WERI-Rb-1 (cell line): Measurements from ENCODE around the gene PNPLA2.

Source experiments
- DNase-seq: peaks from one replicate; pipeline ENCODE4 v3.0.0-alpha.2; 2020
- H3K27ac ChIP-seq: fragments of 250-450 bp; sonication (Bioruptor Pico); 2 replicates; pipeline ENCODE4 v1.5.1; 2020; ENCODE audit warnings: mild to moderate bottlenecking, moderate library complexity
- H3K27me3 ChIP-seq: fragments of 250-450 bp; sonication (Bioruptor Pico); 2 replicates; pipeline ENCODE4 v1.5.1; 2021; ENCODE audit warnings: mild to moderate bottlenecking, low read depth, moderate library complexity; ENCODE audit not compliant: insufficient read depth, severe bottlenecking
- H3K36me3 ChIP-seq: fragments of 250-450 bp; sonication (Bioruptor Pico); 2 replicates; pipeline ENCODE4 v1.5.1; 2020; ENCODE audit warnings: mild to moderate bottlenecking, moderate library complexity
- H3K4me3 ChIP-seq: 2 replicates; pipeline ENCODE4 v1.5.1; 2011; ENCODE audit warnings: low read depth, mild to moderate bottlenecking, control low read depth, low read length
- H3K9me3 ChIP-seq: fragments of 250-450 bp; sonication (Bioruptor Pico); 2 replicates; pipeline ENCODE4 v1.5.1; 2021; ENCODE audit warnings: mild to moderate bottlenecking, moderate library complexity; ENCODE audit not compliant: severe bottlenecking
- TF ChIP-seq, protein P1 (sequence below): IDR thresholded peaks from 2 replicates; pipeline ENCODE4 v1.5.1; 2011; ENCODE audit warnings: low read depth, mild to moderate bottlenecking, control low read depth, inconsistent platforms, low read length

The PNPLA2 gene

DNA sequence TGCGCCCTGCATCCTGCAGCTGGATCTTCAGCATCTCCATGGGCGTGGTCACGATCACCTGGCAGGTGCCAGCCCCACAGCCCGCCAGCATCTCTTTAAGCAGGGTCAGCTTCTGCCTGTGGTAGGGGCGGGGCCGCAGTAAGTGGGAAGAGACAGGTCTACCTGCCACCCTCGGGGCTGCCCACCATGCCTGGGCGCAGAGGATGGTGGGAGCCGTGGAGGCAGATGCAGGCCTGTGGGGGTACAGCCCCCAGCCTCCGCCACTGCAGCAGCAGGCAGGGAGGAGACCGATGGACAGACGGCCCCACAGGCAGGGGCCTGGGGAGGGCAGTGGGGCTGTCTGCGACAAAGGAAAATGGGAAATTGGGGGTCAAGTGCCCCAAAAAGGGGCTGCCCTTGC is 25.8 kb upstream of the PNPLA2 start:
- no peaks in the 10 kb centered on the region for H3K27me3 ChIP-seq
- no peaks in the 10 kb centered on the region for H3K9me3 ChIP-seq
- H3K36me3 ChIP-seq = peaks cover 35% of the 10 kb centered on the region
- no peak overlapping the region for H3K4me3 ChIP-seq
- DNase-seq = no peak
- peak overlapping the region; percentile 84 for H3K27ac ChIP-seq
- TF ChIP-seq, protein P1, sequence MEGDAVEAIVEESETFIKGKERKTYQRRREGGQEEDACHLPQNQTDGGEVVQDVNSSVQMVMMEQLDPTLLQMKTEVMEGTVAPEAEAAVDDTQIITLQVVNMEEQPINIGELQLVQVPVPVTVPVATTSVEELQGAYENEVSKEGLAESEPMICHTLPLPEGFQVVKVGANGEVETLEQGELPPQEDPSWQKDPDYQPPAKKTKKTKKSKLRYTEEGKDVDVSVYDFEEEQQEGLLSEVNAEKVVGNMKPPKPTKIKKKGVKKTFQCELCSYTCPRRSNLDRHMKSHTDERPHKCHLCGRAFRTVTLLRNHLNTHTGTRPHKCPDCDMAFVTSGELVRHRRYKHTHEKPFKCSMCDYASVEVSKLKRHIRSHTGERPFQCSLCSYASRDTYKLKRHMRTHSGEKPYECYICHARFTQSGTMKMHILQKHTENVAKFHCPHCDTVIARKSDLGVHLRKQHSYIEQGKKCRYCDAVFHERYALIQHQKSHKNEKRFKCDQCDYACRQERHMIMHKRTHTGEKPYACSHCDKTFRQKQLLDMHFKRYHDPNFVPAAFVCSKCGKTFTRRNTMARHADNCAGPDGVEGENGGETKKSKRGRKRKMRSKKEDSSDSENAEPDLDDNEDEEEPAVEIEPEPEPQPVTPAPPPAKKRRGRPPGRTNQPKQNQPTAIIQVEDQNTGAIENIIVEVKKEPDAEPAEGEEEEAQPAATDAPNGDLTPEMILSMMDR = no peak

DNA sequence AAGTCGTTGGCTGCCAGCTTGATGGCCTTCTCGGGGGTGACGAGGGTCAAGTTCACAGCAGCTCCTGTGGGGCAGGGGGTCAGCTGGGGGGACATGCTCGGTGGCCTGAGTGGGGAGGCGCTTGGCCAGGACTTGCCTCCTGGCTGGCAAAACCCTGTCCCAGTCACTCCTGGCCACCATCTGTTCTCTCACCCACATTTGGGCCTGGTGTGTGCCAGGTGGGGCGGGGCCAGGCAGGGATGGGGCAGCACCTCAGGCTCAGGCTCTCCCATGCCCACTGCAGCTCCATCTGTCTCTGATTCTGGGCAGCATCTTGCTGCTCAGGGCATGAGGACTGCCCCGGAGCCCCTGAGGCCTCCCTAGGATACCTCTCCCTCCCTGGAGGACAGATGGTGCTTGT is 25.2 kb upstream of the PNPLA2 start:
- no peak for DNase-seq
- H3K36me3 ChIP-seq = peaks cover 37% of the 10 kb centered on the region
- H3K4me3 ChIP-seq = peak overlapping the region; percentile 3; the same call in 1 of the 2 replicates
- H3K27me3 ChIP-seq = no peaks in the 10 kb centered on the region
- peak overlapping the region; percentile 84 for H3K27ac ChIP-seq
- TF ChIP-seq, protein P1 = no peak
- H3K9me3 ChIP-seq = no peaks in the 10 kb centered on the region

DNA sequence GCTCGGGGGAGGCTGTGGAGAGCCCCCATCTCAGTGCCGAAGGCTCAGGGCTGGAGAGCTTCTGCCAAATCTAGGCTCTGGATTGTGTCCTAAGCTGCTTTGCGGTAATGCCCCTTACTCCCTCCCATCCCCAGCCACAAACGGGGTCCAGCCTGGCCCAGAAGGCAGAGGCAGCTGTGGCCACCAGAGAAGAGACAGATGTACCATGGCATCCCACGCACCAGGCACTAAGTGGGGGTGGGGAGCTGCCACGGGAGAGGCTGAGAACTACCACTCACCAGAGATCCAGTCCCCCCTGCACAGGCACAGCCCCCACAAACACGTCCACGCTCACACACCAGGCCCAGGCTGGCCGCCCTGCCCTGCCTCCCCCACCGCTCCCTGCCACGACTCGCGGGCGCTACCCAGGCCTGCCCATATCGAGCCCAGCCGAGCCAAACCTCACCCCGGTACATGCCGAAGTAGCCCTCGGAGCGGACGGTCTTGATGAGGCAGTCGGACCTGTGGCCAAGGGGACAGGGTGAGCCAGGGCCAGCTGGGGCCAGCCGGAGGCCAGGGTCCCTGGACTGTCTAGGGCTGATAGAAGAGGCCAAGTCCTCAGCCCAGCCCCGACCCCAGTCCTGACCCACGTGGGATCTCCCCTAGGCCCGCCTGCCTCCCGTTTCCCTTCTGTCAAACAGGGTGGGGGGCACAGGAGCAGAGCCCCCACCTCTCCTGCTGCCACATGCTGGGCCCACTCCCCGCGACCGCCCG is 24.5 kb upstream of the PNPLA2 start:
- DNase-seq = peak; percentile 78
- Histone ChIP-seq H3K9me3 (no peaks in the 10 kb centered on the region), H3K36me3 (peaks cover 44% of the 10 kb centered on the region), H3K27me3 (no peaks in the 10 kb centered on the region), H3K27ac (peak overlapping the region; percentile 84), H3K4me3 (peak overlapping the region; percentile 68)
- TF ChIP-seq, protein P1 = no peak

DNA sequence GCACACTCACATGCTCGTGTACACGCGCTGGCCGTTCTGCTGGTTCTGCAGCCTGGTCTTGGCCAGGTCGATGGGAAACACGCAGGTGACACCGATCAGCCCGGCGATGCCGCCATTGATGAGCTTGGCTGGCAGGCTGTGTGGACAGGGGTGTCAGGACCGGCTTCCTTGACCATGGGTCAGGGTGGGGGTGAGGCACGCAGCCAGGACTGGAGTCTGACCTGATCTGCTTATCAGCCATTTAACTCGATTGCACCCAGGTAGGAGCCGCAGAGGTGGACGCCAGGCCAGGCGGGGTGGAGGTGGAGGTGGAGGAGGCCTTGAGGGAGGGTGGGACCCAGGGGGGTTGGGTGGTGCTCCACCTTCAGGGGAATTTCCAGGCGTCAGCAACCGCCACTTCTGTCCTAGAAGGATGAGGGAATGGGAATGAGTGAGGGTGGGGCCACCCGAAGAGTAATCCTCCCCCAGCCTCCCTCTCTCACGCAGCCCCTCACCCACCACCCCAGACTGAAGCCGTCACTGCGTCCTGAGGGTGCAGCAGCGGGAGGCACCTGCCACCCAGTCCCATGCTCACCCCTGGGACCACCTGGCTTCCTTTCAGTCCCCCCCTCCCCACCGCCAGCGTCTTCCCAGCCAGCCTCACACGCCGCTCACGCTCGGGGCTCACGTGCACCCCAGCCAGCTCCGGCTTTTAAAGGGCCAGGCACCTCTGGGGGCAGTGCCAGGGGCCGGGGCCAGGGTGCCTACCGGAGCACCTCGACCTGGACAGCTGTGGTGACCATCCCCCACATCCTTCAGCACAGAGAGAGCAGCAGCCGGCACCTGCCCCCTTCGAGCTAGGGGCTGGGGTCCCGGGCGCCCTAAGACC is 23.7 kb upstream of the PNPLA2 start:
- Histone ChIP-seq H3K9me3 (no peaks in the 10 kb centered on the region), H3K27me3 (no peaks in the 10 kb centered on the region), H3K27ac (peak overlapping the region; percentile 84), H3K36me3 (peaks cover 52% of the 10 kb centered on the region), H3K4me3 (peak overlapping the region; percentile 68)
- peak; percentile 60 for DNase-seq
- TF ChIP-seq, protein P1 = no peak

DNA sequence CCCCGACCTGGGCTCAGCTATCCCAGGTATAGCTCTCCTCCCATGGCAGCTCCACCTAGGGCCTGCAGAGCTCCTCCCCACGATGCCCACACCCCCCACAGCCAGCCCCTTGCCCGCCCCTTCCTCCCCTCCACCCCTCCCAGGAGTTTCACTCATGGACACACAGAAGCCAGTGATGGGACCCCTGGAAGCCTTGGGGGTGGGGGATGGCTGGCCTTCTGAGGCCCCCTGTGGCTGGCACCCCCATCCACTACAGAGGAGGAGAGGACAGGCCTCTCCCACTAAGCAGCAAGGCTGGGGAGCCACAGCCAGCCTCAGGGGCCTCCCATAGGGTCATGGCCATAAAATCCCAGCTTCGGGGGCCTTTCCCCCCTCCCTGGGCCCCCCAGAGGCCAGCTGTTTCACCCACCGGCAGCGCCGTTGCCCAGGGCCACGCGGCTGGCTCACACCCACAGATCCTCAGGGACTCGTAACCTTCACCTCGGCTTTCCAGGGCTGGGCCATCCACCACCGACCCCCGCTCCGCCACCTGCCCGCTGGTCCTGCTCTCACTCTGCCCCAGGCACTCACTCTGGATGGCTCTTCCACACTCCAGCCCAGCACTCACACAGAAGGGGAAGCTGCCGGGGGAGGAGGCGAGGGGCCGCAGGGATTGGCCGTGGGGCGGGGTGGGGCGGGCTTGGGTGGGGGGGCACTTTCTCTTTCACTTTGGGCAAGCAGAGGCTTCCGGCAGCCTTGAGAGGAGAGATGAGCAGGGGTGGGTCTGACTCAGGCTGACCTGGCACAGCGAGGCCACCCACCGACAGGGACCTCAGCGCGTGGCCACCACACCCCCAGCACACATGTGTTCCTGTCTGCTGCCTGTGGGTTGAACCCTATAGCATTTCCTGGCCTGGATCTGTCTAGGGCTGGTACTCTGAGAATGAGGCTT is 22.8 kb upstream of the PNPLA2 start:
- TF ChIP-seq, protein P1 = no peak
- Histone ChIP-seq H3K27me3 (no peaks in the 10 kb centered on the region), H3K9me3 (no peaks in the 10 kb centered on the region), H3K4me3 (peak overlapping the region; percentile 68), H3K27ac (peak overlapping the region; percentile 97), H3K36me3 (peaks cover 56% of the 10 kb centered on the region)
- peak; percentile 69 for DNase-seq
